M059J (cell line): ENCODE results near the gene GALNT13. TPM values are rescaled to one million over a fixed set of nuclear protein-coding genes. Genes with fewer than 3 reads are reported as not detected.

Source experiments
- DNase-seq: peaks from one replicate; pipeline ENCODE4 v3.0.0-alpha.2; 2012; ENCODE audit warnings: low read depth
- total RNA-seq: library from RNA; depleted of rRNA; stranded (reverse); fragments of >200 nt; shearing (Covaris generic); gene quantifications from 2 replicates; pipeline ENCODE4 v1.2.3, GENCODE V29; 2014

GALNT13 gene
- total RNA-seq, 1 experiment from 2014 or later: 0.05 TPM

GRCh38 chr2:153944800-153945199 lies 73.1 kb downstream of the GALNT13 start:
- no peak for DNase-seq

GRCh38 chr2:153946036-153946435 lies 74.3 kb downstream of the GALNT13 start:
- no peak for DNase-seq

DNA sequence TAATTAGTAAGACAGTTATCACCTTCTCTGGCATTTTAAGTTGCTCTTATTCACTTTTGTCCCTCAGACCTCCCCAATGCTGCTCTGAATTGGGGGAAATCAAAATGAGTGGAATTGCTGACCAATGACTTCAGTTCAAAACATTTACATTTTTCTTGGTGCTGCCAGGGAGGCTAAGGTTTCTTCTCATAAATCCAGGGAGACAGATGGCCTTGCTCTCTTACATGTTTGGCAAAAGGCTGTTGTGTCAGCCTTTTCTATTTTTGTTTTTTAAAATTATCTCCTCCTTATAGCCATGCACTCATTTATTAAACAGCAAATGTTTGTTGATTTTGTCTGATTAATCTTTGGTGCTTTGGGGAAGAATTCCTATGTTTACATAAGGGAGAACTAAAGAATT lies 82.0 kb downstream of the GALNT13 start:
- no peak for DNase-seq

GRCh38 chr2:153963256-153963655 lies 91.5 kb downstream of the GALNT13 start:
- no peak for DNase-seq

DNA sequence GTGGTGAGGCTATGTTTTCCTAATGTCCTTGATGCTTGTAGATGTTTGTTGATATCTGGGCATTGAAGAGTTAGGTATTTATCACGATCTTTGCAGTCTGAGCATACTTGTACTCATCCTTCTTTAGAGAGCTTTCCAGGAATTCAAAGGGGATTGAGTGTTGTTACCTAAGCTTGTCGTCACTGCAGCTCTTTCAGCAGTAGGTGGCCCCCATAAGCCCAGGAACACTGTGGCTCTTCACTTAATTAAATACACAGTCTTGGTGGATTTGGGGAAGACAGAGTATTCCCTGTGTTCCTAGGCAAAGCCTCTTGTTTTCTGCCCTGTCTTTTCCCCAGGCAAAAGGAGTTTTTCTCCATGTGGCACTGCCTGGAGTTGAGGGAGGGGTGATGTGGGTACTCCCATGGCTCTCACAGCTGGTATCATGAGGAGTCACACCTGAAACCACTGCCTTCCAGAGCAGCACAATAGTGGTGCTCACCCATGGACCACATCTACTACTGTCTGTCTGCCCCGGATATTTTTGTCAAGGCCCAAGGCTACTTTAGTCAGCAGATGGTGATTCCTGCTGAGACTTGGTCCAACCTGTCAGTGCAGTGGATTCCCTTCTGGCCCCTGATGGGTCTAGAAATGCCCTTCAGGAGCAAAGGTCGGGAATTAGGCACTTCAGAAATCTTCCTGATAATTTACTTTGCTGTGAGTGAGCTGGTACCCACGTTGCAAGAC lies 95.7 kb downstream of the GALNT13 start:
- DNase-seq: no peak

DNA sequence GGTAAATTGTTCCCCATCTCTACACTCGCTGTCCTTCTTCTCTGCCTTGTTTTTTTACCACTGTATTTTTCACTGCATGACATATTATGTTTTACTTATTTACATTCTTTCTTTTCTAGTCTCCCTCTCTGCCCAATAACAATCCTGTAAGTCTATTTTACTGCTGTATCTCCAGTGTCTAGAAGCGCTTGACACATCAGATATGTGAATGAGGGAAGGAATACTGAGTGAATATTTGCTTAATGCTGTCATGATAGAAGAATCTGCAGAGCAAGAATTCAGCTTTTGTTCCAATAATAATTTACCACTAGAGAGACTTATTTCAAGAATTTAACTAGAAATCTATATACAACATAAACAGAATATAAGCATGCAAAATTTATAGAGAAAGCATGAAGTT lies 99.5 kb downstream of the GALNT13 start:
- DNase-seq: no peak

- no peak for DNase-seq
Measured at GRCh38 chr2:153971855-153972254, 100.1 kb downstream of the GALNT13 start.

DNA sequence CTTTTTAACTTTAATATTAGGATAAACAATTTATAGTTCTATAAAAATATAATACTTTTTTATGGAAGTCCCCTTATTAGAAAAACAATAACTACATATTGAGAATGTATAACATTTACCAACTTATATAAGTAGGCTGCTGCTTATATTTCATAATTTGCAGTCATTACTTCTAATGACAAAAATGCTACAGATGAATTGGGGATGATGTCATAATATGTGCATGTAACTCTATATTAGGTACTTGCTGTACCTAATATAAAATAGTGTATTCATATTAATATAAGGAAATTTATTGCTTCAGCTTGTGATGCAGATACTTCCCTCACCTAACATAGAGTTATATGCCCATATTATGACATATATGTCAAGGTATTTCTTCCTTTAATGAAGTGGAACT lies 100.7 kb downstream of the GALNT13 start:
- no peak for DNase-seq

DNA sequence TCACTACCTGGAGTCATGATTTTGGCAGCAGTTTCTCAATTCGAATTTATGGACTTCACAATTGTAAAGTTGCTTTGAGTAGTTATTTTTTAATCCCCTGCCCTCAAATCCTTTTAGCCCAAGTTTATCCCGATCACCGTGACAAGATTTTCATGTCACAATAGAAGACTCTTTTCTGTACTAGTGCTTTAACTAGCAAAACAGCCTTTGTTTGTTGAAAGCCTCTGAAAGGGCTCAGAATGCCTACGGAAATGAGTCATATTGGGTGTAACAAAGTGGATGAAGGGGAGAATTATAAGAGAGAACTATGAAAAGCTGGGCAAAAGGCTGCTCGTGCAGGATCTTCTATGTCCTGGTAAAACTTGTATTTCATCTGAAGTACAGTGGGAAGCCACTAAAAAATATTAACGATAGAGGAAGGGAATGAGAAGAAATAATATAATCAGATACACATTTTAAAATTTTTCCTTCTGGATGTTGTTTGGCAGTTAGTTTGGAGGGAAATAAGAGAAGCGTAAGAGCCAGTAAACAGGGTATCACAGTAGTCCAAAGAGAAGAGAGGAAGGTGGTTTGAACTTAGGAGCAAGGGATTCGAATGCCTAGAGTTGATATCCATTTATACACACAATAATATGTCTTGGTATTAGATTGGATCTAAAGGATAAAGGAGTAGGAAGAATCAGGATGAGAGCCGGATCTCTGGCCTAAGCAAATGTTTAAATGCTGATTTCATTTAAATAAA lies 114.9 kb downstream of the GALNT13 start:
- DNase-seq: no peak

GRCh38 chr2:153990771-153991170 lies 119.0 kb downstream of the GALNT13 start:
- no peak for DNase-seq

DNA sequence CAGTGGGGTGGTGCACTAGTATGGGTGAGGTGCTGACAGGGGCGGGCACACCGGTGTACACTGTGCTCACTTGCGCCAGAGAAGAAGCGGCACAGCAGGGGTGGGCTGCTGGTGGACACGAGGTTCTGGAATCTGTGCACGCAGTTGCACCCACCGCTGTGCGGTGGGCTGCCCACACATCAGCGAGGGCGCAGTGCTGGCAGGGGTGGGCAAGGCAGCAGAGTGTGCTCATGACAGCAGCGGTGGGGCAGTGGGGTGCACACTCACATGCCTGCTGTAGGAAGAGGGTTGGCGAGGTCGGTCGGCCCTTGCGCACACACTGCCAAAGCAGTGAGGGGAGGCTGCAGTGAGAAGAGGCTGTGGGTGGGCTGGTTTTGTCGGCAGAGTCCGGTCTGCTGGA lies 141.8 kb downstream of the GALNT13 start:
- no peak for DNase-seq

- no peak for DNase-seq
Measured at GRCh38 chr2:154015233-154015632, 143.5 kb downstream of the GALNT13 start.

- DNase-seq: no peak
Measured at GRCh38 chr2:154029504-154029903, 157.8 kb downstream of the GALNT13 start.

DNA sequence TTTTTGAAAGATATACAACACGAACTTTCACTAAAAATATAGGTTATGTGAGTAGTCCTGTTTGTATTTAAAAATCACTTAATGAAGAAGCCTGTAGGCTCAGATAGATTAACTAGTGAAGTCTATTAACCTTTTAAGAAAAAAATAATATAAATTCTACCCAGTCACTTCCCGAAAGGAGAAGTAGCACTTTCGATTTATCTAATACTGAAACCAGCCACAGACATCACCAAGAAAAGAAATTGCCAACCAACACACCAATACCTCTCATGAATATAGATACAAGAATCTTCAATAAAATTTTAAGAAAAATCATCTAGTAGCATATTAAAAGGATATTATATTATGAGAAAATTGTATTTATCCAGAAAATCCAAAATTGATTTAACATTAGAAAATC lies 160.5 kb downstream of the GALNT13 start:
- no peak for DNase-seq

DNA sequence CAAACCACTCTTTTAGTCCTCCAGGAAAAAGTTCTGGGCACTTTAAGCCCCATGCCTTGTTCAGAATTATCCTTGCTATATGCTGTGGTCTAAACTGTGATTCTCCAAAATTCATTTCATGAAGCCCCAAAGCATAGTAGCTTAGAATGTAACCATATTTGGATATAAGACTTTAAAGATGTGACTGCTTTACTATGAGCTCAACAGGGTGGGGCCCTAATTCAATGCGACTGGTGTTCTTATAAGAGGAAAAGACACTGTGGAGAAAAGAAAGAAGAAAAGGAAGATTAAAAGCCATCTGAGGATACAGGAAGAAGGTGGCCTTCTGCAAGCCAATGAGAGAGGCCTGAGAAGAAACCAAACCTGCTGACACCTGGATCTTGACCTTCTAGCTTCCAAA lies 174.8 kb downstream of the GALNT13 start:
- DNase-seq: no peak

GRCh38 chr2:154048905-154049304 lies 177.2 kb downstream of the GALNT13 start:
- DNase-seq: no peak

DNA sequence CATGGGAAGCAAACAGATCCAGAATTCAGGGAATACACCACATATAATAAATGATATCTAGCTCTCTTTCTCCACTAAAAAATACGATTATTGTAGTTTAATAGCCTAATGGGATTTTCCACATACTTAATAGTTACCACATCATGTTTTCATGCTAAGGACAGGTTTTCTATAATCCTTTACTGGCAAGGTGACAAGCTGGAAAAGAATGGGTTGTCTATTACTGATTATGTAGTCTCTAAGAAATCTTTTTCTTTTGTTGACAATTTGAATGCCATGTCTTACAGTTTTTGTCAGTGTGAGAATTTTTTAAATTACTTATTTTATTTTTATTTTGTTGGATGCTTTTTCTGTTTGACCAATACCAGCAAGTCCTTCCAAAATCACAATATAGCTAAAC lies 177.8 kb downstream of the GALNT13 start:
- no peak for DNase-seq

DNA sequence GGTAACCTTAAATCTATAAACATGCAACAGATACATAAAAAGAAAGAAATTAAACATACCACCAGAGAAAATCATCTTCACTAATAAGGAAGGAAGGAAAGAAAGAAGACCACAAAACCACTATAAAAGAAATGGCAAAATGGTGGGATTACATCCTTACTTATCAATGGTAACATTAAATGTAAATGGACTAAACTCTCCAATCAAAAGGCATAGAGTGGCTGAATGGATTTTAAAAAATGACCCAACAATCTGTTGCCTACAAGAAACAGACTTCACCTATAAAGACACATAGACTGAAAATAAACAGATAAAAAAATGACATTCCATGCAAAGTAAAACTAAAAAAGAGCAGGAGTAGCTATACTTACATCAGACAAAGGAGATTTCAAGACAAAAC lies 195.4 kb downstream of the GALNT13 start:
- no peak for DNase-seq

- no peak for DNase-seq
Measured at GRCh38 chr2:154078926-154079325, 207.2 kb downstream of the GALNT13 start.

- no peak for DNase-seq
Measured at GRCh38 chr2:154092571-154092970, 220.8 kb downstream of the GALNT13 start.

DNA sequence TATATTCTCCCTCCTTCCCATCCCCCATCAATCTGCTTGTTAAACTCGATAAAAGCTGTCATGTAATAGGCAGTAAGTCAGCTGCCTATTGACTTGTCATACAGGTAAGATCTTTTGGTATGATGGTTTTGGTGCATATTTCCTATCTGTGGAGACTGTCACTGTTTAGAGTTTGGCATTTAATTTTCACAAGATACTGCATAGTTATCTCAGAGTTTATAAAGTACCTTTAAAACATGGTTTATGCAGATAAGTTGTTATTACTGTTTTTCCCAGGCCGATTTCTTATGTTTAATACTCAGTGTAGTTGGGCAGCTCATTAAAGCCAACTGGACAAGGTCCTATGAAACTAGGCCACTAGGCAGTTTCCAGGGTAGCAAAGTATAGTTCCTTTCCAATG lies 222.1 kb downstream of the GALNT13 start:
- DNase-seq: no peak

DNA sequence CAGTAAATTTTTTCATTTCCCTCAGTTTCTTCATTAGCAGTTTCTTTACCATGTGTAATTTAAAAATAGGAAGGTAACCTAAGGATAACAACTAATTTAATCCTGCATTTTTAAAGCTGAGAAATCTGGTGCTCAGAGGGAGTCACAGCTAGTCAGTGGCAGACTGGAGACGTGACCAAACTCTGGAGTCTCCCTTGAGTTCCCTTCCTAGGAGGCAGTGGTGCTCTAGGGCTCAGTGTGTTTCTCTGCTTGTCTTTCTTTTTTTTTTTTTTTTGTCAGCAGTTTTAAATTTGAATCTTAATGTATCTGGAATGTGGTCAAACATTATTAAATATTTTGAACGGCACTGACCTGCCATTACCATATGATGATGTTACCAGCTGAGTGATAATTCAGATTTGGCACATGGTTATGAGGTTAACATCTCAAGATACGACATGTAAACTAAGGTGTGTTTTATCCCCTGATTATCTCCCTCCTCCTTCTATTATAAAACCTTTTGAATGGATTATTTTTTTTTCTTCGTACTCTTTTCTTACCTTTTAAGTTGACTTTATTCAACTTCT lies 226.2 kb downstream of the GALNT13 start:
- DNase-seq: no peak

- no peak for DNase-seq
Measured at GRCh38 chr2:154120706-154121105, 249.0 kb downstream of the GALNT13 start.
